Effector CD8-positive, alpha-beta T cell (primary cell): ENCODE measurements around the gene SLIT1.

Experiments used
- DNase-seq: peaks from one replicate; lab custom pipeline; 2025; lab: John Stamatoyannopoulos, UW
- total RNA-seq, 4 experiments: gene quantifications; one replicate each; lab custom pipeline; 2026; lab: John Stamatoyannopoulos, UW

Gene SLIT1
- 0.58 to 2.7 (median 1.4) reads per million in 4 experiments for total RNA-seq

DNA sequence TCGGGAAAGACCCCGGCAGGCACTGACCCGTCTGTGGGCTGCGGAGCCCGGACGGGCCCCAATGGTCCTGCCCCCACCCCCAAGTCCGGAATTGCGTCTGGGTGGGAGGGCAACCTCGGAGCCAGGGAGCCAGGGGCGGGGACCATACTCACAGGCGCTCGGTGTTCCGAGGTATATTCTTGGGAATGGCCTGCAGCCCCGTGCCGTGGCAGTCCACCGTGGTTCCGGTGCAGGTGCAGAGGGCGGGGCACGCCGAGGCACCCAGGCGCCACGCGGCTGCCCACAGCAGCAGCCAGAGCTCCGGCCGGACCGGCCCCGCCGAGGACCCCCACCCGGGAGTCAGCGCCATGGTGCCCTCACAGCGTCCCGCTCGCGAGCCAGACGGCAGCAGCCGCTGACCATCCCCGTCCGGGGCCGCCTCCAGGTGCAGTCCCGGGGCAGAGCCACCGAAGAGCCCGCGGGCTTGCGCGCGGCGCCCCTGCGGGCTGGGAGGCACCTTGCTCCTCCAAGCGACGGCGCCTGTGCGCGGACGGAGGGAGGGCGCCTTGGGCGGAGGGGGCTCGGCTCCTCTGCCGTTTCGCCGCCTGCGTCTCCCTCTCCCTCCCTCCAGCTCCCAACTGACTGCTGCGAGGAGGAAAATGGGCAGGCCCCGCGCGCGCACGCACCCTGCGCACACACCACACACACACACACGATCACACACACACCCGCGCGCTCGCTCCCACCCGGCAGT is at the start of gene SLIT1:
SLIT1 (minus strand) TSS at position 634 of the 733 bp plus-strand sequence; CDS start at position 349, 285 bp downstream.
- DNase-seq = no peak

DNA sequence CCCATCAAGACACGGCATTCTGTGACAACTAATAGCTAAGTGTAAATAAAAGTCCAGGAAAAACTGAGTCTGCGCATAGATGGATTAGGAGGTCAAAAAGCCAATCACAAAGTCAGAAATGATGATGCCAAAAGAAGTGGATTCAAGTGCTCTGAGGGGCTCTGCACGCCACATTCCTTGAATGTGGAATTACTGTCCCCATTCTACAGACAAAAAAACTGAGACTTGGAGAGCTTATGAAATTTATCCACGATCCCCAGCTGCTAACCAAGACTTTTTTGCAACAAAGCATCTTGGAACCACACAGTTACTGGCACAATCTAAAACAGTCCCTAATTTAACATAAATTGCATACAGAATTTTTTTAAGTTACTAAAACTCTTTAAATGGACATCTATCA is 49.6 kb upstream of the SLIT1 start:
- DNase-seq = no peak

DNA sequence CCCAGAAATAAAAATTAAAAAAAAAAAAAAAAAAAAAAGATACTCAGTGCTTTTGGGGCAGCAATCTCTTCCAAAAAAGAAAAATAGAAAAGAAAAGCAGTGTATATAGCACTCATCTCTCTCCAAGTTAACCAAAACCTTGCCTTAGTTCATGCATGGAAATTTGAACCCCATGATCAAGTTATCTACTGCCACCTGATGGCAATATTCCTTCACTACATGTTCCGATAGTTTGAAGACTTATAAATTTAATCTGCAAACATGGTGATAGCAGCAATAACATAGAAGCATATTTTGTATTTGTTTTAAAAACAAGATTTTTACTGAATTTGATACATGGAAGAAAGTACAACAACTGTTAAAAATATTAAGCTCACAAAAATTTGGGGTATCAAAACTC is 48.6 kb upstream of the SLIT1 start:
- no peak for DNase-seq

DNA sequence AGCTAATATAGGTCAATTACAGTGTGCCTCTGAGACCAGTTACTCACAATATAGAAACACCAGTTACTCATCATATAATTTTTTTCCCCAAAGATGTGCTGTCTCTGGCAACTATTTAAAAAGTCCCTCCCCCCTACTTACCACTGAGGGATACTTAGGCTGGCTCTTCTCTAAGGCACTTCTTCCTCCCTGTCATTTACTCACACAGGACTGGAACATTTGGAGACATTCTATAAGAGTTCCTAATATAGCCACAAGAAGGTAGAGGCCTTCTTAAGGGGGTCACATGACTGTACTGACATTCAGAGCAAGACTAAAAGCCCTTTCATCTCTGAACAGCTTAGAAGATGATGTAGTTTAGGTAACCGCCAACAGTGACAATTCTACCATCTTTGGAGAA is 44.4 kb upstream of the SLIT1 start:
- no peak for DNase-seq

DNA sequence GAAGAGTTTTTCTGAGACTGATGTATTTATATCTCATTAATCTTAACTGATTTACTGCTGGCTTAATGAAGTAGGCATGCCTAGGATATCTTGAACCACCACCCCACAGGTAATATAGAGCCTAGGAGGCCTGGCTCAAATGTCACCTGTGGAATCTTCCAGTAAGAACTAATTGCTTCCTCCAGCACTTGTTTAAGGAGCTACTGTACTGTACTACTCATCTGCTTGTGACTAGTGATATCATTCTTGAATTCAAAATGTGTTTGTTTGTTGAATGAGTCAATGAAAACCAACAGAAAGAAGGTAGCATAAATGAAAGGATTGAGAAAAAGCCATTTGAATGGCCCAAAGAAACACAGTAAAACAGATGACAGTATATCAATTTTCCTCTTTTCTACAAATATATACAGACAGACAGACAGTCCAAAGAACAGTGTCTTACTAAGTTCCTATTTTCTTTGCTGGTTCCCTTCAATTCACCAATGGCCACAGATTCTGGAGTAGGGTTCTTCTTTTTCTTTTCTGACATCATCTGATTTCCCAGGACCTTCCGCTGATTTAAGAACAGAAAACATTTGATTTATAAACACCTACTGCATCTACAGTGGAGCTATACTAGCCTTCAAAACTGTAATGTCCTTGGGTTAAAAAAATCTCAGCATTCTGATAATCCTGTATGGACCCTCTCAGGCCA is 43.7 kb upstream of the SLIT1 start:
- DNase-seq = no peak

DNA sequence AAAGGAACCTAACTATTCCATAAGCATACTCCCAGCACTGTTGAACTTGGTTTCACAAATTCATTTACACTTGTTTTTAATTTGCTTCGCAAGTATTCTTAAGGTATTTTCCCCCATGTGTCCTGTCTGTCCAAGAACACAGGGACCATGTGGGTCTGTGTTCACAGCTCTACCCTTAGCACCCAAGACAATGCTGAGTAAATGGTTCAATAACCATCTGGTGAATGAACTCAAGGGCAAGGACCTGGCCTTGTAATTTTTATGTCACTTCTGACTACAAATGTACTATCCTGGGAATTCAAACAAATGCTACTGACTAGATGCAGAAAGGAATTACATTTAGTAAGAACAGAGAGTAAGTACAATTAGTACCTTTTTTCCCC is 43.0 kb upstream of the SLIT1 start:
- DNase-seq = no peak

DNA sequence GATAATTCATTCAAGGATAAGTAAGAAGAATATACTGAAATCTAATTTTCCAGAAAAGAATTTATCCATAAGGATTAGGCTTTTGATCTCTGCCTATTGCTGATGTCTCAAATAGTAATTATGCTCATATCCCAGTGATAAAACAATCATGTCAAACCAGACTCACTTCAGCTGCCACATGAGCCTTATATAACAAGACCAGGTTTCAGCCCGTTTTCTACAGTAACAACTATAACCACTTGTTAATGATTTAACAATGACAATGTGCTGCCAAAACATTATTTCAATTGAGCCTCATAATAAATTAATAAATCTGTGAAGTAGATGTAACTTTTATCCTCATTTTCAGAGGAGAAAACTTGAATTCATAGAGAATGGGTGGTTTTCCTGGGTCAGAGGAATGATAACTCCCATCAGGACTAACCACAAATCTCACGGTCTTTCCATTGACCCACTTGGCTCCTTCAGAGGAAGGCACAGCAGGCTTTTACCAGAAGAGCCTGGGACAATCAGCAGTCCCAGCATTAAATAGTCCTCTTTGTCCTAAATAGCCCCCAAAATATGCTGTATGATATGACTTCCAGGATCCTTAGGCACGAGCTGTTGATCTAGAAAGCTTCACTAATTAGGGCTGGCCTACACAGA is 42.5 kb upstream of the SLIT1 start:
- no peak for DNase-seq

DNA sequence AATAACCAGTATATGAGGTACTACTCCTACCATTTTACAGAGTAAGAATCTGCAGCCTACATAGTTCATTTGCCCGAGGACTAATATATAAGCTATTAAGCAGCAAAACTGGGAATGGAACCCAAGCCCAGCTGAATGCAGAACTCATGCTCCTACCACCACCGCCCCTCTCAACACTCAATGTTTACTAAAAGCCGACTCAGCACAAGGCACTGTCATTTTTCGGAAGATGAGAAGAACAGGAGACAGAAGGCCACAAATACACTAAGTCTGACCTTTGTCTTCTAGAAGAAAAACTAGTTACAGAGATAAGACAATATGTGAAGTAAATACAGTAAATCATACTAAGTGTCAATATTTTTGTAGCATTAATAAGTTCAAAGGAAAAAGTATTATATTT is 40.6 kb upstream of the SLIT1 start:
- no peak for DNase-seq

DNA sequence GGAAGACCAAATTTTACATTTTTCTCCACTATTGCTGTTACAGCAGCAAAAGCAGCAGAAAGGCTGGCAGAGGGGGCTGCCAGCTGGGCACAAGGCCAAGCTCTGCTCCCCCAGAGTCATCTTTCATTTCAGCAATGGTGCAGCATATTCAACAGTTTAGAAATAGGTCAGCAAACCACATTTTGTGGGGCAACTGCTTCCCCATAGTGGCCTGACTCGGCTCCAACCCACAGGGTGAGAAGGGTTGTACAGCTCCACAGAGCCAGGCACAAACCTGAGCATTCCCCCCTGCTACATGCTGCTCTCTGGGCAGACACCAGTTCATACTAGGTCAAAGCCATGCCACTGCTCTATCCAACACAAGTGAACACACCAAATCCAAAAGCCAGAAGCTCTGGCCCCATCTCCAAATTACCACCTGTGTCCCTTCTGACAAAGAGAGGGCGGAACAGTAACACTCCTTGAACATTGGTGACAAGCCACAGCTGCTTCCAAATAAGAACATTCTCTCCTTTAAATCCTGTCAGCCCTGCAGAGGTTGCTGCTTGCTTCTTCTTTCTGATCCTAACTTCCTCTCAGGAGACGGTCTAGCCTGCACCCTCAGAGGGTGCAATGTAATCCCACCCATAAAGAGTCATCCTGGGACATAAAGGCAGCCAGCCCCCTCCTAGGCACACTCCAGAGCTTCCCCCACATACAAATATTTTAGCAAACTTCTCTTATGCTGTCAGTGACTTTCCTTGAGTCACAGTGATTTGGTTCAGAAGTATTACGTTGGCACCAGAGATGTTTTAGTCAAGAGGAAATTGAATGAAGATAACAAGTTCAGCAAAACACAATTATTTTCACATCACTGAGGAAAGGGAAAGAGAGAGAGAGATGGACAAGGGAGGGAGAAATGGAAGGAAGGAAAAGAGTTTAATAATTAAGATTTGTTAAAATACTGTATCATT is 39.0 kb upstream of the SLIT1 start:
- no peak for DNase-seq

DNA sequence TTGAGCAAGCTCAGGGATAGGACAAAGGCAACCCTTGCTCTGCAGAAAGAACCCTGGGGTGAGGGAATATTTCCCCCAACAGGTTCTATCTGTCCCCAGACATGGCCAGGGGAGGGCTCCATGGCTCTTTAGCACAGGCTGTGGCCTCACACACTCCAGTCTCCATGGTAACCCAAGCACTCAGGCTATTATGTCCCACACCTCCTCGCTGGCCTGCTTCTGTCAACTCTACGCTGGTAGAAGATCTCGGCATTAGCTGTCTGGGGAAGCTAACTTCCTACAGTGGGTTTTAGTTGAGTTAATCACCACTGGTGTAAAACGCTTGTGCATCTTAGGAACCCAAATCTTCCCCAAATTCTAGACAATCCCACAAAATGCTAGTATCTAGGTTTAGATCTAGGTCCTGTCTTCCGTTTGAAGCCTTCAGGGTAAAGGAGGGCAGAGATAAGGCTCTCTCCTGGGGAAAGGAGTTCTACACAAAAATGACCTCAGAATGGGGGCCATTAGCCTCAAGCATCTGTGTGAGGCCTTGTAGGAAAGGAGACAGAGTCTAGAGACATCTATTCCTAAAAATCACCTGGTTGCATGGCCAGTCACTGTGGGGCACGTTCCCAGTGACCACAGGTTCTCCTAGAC is 36.7 kb upstream of the SLIT1 start:
- no peak for DNase-seq

DNA sequence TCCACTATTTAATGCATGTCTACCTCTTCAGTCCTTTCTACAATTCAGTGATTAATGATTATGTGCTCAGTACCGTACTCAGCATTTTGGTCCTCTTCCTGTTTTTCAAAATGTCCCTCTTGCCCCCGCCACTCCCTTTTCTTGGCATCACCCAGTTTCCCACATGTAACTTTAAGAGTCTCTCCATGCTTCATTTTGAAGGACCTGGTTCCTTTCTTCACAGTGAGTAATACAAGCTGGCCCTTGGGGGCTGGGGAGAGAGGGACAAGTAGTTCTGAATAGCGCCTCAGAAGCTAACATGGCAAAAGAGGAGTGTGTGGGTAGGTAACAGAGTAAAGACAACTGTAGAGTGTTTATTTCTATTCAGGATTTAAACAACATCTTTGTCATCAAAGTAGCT is 34.6 kb upstream of the SLIT1 start:
- no peak for DNase-seq

DNA sequence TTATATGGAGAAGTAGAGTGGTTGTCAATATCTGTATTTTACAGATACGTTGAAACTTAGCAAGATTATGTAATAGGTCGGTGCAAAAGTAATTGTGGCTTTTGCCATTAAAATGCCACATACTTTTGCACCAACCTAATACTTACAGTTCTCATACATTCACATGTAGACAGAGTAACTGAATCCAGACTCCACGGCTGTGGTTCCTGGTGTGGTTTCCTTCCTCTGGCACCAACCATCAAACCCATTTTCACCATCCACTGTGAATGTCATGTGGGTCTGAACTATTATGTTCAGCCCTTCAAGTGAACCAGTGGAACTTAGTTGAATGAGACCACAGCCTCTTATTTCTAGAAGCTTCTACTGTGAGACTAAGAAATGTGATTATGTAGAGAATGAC is 31.5 kb upstream of the SLIT1 start:
- no peak for DNase-seq

DNA sequence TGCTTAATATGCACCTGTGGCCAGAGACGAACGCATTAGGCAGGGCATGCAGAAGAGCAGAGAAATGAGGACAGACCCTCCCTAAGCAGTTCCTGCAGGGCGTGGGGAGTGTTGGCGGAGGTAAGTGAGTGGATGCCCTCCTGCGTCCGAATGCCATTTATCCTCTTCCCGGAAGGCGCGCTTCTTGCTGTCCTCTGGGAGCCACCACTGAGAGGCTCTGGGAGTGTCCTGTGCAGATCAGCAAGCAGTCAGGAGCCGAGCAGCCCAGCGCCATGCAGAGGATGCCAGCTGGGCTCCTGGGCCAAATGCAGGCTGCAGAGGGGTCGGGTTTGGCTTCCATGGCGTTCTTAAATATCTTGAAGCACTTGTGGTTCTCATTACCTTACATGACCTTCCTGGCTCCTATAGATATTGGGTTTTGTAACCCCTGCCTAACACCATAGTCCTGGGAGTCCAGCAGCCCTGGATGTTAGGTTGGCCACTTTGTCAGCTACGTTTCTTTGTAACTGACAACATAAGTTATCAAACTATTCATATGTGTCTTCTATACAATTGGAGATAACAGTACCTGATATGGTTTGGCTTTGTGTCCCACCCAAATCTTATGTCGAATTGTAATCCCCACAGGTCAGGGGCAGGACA is 30.0 kb upstream of the SLIT1 start:
- no peak for DNase-seq

DNA sequence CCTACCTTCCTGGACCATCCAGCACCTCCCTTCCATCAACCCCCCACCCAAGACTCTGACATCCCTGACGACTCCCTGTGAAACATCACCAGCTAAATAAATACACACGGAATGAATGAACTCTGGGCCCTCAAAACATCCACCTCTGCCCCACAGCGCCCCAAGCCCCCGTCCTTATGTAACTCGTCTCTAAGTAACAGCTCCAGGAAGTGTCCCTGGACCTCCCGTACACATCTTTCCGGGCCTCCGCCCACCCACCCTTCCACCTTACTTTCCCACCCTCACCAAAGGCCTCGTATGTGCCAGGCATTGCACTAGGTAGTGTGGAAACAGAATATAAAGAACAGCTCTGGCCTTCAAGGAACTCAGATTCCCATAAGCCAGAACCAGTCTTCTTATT is 27.7 kb upstream of the SLIT1 start:
- DNase-seq = no peak

DNA sequence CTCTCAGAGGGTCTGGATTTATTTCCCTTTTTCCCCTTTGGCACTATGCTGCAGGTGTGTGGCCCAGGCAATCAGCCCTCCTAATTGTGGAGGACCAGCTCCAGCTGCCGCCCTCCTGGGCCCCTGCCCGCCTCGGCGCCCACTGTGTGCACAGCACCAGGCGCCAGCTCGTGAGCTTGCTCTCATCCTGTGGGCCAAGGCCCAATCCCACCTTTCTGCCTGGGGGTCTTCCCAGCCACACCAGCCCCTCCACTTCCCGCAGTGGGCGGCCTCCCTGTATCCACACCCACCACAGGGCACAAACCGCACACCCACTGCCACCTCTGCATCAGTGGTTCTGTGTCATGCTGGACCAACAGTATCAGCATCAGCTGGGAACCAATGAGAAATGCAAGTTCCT is 25.5 kb upstream of the SLIT1 start:
- DNase-seq = no peak

DNA sequence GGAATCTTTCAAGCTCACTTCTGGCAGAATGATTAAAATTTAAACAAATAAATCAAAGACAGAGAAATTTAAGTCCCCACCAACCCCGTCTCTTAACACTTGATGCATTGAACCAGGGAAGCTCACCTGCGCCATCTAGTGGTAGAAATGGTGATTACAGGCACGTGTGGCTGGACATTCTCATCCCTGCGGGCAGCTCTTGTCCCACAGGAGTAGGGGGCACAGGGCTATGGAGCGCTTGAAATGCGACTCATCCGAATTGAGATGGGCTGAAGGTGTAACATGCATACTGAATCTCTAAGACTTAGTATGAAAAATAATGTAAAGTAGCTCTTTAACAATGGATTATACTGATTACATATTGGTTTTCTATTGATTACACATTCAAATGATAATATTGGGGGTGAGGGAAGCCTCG is 24.8 kb upstream of the SLIT1 start:
- peak; percentile 56 for DNase-seq

DNA sequence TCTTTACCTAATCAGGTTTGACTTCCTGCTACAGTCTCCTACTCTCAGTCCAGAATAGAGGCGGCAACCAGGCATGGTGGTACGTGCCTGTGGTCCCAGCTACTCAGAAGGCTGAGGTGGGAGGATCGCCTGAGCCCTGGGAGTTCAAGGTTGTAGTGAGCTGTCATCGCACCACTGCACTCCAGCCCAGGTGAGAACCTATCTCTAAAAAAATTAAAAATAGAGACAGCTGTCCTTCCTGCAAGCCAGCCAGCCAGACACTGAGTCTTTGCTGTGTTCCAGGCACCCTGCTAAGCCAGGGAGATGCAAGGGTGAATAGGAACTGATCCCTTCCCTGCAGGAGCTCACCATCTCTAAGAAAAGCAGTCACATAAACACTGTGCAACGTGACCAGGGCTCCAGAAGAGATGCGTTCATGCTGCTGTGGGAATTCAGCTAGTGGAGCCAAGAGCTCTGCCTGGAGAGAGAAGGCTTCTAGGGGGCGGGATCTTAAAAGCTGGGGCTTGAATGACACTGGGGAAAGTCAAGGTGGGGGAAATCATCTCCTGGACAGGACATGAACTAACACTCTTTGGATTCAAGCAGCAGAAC is 22.1 kb upstream of the SLIT1 start:
- DNase-seq = no peak

DNA sequence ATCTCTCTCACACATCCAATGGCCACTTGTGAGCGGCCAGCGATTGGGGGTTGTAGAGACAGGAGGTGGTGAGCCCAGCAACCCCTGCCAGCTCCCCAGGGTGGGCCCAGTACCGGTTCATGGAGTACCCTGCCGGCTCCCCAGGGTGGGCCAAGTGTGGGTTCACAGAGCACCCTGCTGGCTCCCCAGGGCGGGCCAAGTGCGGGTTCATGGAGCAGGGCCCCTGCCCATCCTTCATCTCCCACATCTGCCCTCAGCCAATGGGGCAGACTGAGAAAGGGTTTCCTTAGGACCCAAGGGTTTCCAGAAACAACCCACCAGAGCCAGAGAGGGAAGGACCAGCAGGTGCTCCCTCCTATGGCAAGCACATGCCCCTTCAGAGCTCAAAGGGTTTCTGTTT is 21.4 kb upstream of the SLIT1 start:
- DNase-seq = no peak

DNA sequence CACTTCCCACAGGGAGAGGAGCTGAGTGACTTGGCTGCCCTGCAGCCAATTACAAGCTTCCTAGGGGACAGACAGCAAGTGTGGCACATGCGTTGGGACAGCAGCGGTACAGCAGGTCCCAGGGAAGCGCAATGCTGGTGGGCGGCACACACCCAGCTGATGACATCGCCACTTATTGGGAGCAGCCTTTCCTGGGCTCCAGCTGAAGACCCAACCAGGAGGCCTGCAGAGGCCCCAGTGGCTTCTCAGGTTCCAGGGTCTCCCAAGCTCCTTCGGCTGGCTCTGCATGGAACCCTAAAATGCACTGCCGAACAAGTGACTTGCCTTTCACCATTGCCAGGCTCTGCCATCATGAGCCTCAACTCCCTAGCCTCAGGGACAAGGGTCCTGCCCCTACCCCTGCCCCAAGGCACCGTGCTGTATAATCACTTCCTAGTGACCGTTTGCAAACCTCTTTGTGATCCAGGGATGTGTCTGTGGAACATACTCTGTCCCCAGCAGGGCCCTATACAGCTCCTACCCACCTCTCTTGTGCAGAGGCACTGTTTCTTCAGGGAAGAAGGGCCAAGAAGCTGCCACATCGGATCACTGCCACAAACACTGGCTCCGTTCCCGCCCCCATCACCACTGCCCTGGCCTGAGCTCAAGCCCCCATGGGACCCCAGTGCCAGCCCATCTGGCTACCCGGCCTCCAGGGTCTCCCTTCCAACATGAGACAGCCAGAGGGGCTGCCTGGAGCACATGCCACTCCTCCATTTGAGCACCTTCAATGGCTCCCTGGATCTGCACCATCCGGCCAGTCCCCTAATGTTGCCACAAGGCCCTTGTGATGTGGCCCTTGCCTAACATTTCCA is 19.3 kb upstream of the SLIT1 start:
- DNase-seq = no peak

DNA sequence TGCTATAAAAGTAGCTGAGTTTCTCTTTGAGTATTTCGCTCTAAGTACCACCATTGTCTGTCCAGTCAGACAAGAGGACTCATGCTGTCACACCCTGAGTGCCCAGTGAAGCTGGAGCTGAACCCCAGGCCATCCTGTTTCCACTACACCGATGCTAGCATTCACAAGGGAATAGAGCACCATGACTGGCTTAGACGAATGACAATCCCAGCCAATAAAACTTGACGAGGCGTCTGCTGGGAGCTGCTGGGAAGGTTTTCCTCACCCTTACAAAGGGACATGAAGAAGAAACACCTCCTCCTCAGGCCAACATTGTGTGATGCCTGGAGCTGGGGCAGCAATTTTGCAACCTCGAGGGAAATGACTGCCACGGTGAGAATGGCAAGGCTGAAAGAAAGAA is 17.5 kb upstream of the SLIT1 start:
- no peak for DNase-seq
